K562 (cell line): ENCODE results near the gene ZNF565. TPM values are rescaled to one million over a fixed set of nuclear protein-coding genes. Genes with fewer than 3 reads are reported as not detected.
A peak's percentile ranks its signal among the peaks of the same experiment; 100 is the strongest.

Experiments used
- BCOR ChIP-seq: fragments of 450-650 bp; IDR thresholded peaks from 2 replicates; pipeline ENCODE4 v1.6.1; 2016
- CHD4 ChIP-seq: fragments of 200-600 bp; sonication (generic); IDR thresholded peaks from 3 replicates; pipeline ENCODE4 v1.6.1; 2012; ENCODE audit warnings: low read depth, mild to moderate bottlenecking, mixed read lengths, low read length, inconsistent platforms; ENCODE audit not compliant: insufficient read depth, insufficient replicate concordance, poor library complexity, severe bottlenecking
- DACH1 ChIP-seq: fragments of 450-650 bp; IDR thresholded peaks from 2 replicates; pipeline ENCODE4 v1.6.1; 2018; ENCODE audit not compliant: partially characterized antibody
- FOXA3 ChIP-seq, 2 experiments: fragments of 450-650 bp in 1 of 2; sonication (generic) in 1 of 2; formaldehyde crosslinking; IDR thresholded peaks in 1 of 2; conservative IDR thresholded peaks in 1 of 2; 2 replicates each; pipeline versions ENCODE4 v1.4.0 to v1.8.0; 2020 to 2022; ENCODE audit warnings: mild to moderate bottlenecking in 2 of 2, missing genetic modification reagents in 1 of 2
- FOXJ3 ChIP-seq: sonication (generic); formaldehyde crosslinking; IDR thresholded peaks from 2 replicates; pipeline ENCODE4 v1.4.0; 2020; ENCODE audit warnings: mild to moderate bottlenecking, missing genetic modification reagents
- FUS ChIP-seq: fragments of 200-400 bp; formaldehyde crosslinking; optimal IDR thresholded peaks from 2 replicates; pipeline ENCODE3; 2017; ENCODE audit warnings: low read depth, low read length
- GATAD2B ChIP-seq: fragments of 450-650 bp; IDR thresholded peaks from 2 replicates; pipeline ENCODE4 v1.6.1; 2017; ENCODE audit warnings: mild to moderate bottlenecking, borderline replicate concordance
- GTF2F1 ChIP-seq: IDR thresholded peaks from 2 replicates; pipeline ENCODE4 v1.6.1; 2011; ENCODE audit warnings: low read depth, low read length, improper control_type of control experiment
- MEF2D ChIP-seq: conservative IDR thresholded peaks from 2 replicates; pipeline ENCODE4 v1.6.1; 2016; ENCODE audit warnings: low read depth, missing genetic modification characterization, missing compliant biosample characterization
- MIER1 ChIP-seq: fragments of 450-650 bp; IDR thresholded peaks from 2 replicates; pipeline ENCODE4 v1.6.1; 2016; ENCODE audit warnings: antibody characterized with exemption, mild to moderate bottlenecking, low read depth
- PHTF2 ChIP-seq: fragments of 250-450 bp; sonication (Bioruptor Pico); IDR thresholded peaks from 2 replicates; pipeline ENCODE4 v1.5.0; 2021; ENCODE audit warnings: mild to moderate bottlenecking
- PTRF ChIP-seq: fragments of 450-650 bp; IDR thresholded peaks from 2 replicates; pipeline ENCODE4 v1.6.1; 2016; ENCODE audit warnings: mild to moderate bottlenecking, missing genetic modification characterization, missing compliant biosample characterization
- SMAD3 ChIP-seq: fragments of 450-650 bp; formaldehyde crosslinking; conservative IDR thresholded peaks from 2 replicates; pipeline ENCODE4 v1.4.0; 2020; ENCODE audit warnings: mild to moderate bottlenecking
- TCF7L2 ChIP-seq: fragments of 150-350 bp; IDR thresholded peaks from 2 replicates; pipeline ENCODE4 v1.6.1; 2016; ENCODE audit warnings: low read depth, mild to moderate bottlenecking, low read length, moderate library complexity
- U2AF1 ChIP-seq: fragments of 200-400 bp; formaldehyde crosslinking; optimal IDR thresholded peaks from 2 replicates; pipeline ENCODE3; 2017; ENCODE audit warnings: mild to moderate bottlenecking, low read depth, low read length, moderate library complexity
- ZNF121 ChIP-seq: sonication (generic); formaldehyde crosslinking; conservative IDR thresholded peaks from 2 replicates; pipeline ENCODE4 v1.8.0; 2022; ENCODE audit warnings: missing genetic modification reagents
- ZNF263 ChIP-seq: sonication (generic); formaldehyde crosslinking; IDR thresholded peaks from 2 replicates; pipeline ENCODE4 v1.8.0; 2022; ENCODE audit warnings: mild to moderate bottlenecking, missing genetic modification reagents, borderline replicate concordance
- ZNF780A ChIP-seq: fragments of 250-450 bp; sonication (Bioruptor Pico); IDR thresholded peaks from 2 replicates; pipeline ENCODE4 v1.5.0; 2021; ENCODE audit warnings: mild to moderate bottlenecking
- polyA plus RNA-seq, 8 experiments: library from polyadenylated mRNA; depleted of rRNA in 4 of 8; stranded (reverse) in 5 of 8; unstranded in 3 of 8; fragments of >200 nt; fragmentation: Nextera tagmentation in 2 of 8; fragmentation: Illumina TruSeq in 1 of 8; extraction: Ambion mirVana in 2 of 8; extraction: Trizol in 1 of 8; gene quantifications; 2 replicates each; pipeline versions ENCODE4 v1.2.1 to v1.2.3, GENCODE V29; 2011 to 2014; ENCODE audit warnings: inconsistent platforms in 1 of 8, missing spikeins in 1 of 8
- total RNA-seq, 7 experiments: library from RNA; depleted of rRNA in 6 of 7; stranded (reverse); fragments of >200 nt in 6 of 7; fragmentation: Illumina TruSeq in 2 of 7; extraction: Trizol in 2 of 7; gene quantifications; 2 replicates each; pipeline versions ENCODE4 v1.2.1 to v1.2.3, GENCODE V29; 2011 to 2021; ENCODE audit warnings: low replicate concordance in 1 of 7
- TF ChIP-seq, protein P1 (sequence below): sonication (generic); IDR thresholded peaks from 2 replicates; pipeline ENCODE4 v1.6.1; 2016
- TF ChIP-seq, protein P2 (sequence below): fragments of 450-650 bp; IDR thresholded peaks from 2 replicates; pipeline ENCODE4 v1.6.1; 2016; ENCODE audit warnings: low read depth

The ZNF565 gene
- total and polyA plus RNA-seq, 9 of the 15 experiments (the other 6 are each of a cell fraction or from before 2014, with no cell fraction given) = 1.3 to 3.2 (median 2.6) TPM

DNA sequence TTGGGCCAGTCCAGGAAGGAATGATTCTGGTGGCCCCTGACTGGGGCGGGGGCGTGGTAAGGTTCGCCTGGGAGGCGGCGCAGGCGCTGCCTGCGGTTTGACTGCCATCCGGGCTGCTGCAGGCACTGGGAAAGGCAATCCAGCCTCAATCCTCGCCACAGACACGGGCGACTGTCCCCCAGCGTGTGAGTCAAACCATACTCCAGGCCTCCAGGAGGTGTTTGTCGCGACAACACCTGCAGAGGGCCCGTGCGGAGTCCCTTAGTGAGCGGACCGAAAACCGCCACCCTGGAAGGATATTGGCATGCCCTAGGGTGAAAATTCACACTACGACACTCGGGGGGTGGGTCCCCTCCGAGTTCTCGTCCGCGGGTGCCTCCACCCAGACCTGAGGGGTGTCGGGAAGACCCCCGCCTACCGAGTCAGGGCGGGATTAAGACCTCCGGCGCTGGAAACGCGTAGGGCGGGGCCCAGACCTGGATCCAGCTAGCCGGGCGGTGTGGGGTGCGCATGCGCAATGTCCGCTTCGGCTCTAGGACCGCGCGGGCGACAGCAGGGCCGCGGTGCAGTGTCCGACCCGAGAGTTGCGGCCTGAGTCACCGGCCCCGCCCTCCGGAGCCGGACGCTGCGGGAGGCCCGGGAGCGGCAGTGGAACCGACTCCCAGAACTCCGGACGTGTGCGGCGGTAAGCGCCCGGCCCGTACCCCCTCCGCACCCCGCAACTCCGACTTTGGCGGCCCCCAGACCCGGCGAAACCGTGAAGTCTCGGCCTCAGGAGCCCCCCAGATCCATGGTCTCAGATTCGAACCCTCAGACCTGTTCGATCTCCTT lies 74.8 kb downstream of the ZNF565 start, which contains the start of gene CAPNS1 (continued):
- TF ChIP-seq FUS = peak; percentile 32
- TF ChIP-seq BCOR = no peak
- TF ChIP-seq PHTF2 = no peak
- peak; percentile 80 for TF ChIP-seq GATAD2B
- no peak for TF ChIP-seq ZNF121 (CRISPR knock-in tag)
- TF ChIP-seq U2AF1 = peak; percentile 58
- no peak for TF ChIP-seq SMAD3 (CRISPR knock-in tag)
- no peak for TF ChIP-seq MEF2D
- TF ChIP-seq MIER1 = no peak
- TF ChIP-seq ZNF263 (CRISPR knock-in tag) = no peak
- TF ChIP-seq ZNF780A (CRISPR knock-in tag) = no peak
- TF ChIP-seq FOXA3 (CRISPR knock-in tag; conservative IDR thresholded peaks at IDR 0.05 in 1 of 2, IDR thresholded peaks at IDR 0.05 in 1 of 2) = no peak
- no peak for TF ChIP-seq CHD4
- no peak for TF ChIP-seq FOXJ3 (CRISPR knock-in tag)
- TF ChIP-seq, protein P1, sequence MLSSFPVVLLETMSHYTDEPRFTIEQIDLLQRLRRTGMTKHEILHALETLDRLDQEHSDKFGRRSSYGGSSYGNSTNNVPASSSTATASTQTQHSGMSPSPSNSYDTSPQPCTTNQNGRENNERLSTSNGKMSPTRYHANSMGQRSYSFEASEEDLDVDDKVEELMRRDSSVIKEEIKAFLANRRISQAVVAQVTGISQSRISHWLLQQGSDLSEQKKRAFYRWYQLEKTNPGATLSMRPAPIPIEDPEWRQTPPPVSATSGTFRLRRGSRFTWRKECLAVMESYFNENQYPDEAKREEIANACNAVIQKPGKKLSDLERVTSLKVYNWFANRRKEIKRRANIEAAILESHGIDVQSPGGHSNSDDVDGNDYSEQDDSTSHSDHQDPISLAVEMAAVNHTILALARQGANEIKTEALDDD = no peak
- TF ChIP-seq, protein P2, sequence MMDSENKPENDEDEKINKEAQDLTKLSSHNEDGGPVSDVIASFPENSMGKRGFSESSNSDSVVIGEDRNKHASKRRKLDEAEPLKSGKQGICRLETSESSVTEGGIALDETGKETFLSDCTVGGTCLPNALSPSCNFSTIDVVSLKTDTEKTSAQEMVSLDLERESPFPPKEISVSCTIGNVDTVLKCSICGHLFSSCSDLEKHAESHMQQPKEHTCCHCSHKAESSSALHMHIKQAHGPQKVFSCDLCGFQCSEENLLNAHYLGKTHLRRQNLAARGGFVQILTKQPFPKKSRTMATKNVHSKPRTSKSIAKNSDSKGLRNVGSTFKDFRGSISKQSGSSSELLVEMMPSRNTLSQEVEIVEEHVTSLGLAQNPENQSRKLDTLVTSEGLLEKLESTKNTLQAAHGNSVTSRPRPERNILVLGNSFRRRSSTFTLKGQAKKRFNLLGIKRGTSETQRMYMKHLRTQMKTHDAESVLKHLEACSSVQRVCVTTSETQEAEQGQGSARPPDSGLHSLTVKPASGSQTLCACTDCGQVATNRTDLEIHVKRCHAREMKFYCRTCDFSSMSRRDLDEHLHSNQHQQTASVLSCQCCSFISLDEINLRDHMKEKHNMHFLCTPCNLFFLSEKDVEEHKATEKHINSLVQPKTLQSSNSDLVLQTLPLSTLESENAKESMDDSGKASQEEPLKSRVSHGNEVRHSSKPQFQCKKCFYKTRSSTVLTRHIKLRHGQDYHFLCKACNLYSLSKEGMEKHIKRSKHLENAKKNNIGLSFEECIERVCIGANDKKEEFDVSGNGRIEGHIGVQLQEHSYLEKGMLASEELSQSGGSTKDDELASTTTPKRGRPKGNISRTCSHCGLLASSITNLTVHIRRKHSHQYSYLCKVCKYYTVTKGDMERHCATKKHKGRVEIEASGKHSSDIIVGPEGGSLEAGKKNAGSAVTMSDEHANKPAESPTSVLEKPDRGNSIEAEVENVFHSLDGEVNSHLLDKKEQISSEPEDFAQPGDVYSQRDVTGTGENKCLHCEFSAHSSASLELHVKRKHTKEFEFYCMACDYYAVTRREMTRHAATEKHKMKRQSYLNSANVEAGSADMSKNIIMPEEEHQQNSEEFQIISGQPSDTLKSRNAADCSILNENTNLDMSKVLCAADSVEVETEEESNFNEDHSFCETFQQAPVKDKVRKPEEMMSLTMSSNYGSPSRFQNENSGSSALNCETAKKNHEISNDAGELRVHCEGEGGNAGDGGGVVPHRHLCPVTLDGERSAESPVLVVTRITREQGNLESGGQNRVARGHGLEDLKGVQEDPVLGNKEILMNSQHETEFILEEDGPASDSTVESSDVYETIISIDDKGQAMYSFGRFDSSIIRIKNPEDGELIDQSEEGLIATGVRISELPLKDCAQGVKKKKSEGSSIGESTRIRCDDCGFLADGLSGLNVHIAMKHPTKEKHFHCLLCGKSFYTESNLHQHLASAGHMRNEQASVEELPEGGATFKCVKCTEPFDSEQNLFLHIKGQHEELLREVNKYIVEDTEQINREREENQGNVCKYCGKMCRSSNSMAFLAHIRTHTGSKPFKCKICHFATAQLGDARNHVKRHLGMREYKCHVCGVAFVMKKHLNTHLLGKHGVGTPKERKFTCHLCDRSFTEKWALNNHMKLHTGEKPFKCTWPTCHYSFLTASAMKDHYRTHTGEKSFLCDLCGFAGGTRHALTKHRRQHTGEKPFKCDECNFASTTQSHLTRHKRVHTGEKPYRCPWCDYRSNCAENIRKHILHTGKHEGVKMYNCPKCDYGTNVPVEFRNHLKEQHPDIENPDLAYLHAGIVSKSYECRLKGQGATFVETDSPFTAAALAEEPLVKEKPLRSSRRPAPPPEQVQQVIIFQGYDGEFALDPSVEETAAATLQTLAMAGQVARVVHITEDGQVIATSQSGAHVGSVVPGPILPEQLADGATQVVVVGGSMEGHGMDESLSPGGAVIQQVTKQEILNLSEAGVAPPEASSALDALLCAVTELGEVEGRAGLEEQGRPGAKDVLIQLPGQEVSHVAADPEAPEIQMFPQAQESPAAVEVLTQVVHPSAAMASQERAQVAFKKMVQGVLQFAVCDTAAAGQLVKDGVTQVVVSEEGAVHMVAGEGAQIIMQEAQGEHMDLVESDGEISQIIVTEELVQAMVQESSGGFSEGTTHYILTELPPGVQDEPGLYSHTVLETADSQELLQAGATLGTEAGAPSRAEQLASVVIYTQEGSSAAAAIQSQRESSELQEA = no peak; the same call in 1 of the 2 replicates
- no peak for TF ChIP-seq TCF7L2
- no peak for TF ChIP-seq DACH1
- no peak for TF ChIP-seq PTRF (tag)
- no peak for TF ChIP-seq GTF2F1
